MCF 10A (cell line): ENCODE measurements around the gene SPOUT1. TPM values are rescaled to one million over a fixed set of nuclear protein-coding genes. Genes with fewer than 3 reads are reported as not detected.

ENCODE experiments used
- BruUV-seq: library from RNA; stranded (reverse); fragments of 400-500 nt; replicated peaks from 2 replicates; lab custom pipeline; 2021; lab: Mats Ljungman, UMichigan
- CTCF ChIA-PET: fragments of 300-600 bp; sonication (Branson Sonifier 250); formaldehyde crosslinking; extraction: SDS; loops from one replicate; lab custom pipeline; 2021; ENCODE audit warnings: antibody characterized with exemption, inconsistent platforms; lab: Yijun Ruan, JAX
- POLR2A ChIA-PET: fragments of 300-600, 350-650 bp; sonication (Branson Sonifier 250); formaldehyde crosslinking; extraction: SDS; loops from one replicate; lab custom pipeline; 2020; ENCODE audit warnings: antibody characterized with exemption, inconsistent platforms; lab: Yijun Ruan, JAX
- DNase-seq: peaks from one replicate; pipeline ENCODE4 v3.0.0-alpha.2; 2018; ENCODE audit not compliant: unreplicated experiment
- H3K27ac Mint-ChIP-seq: one replicate; pipeline ENCODE4 v1.8.0; 2022; ENCODE audit warnings: mild to moderate bottlenecking, low read depth, mixed read lengths; ENCODE audit not compliant: unreplicated experiment
- H3K27me3 Mint-ChIP-seq: one replicate; pipeline ENCODE4 v1.8.0; 2022; ENCODE audit warnings: mixed read lengths; ENCODE audit not compliant: insufficient read depth, unreplicated experiment
- H3K36me3 Mint-ChIP-seq: one replicate; pipeline ENCODE4 v1.8.0; 2022; ENCODE audit warnings: mild to moderate bottlenecking, moderate library complexity, mixed read lengths; ENCODE audit not compliant: insufficient read depth, unreplicated experiment
- H3K4me1 Mint-ChIP-seq: one replicate; pipeline ENCODE4 v1.8.0; 2022; ENCODE audit warnings: mixed read lengths; ENCODE audit not compliant: insufficient read depth, unreplicated experiment
- H3K4me3 Mint-ChIP-seq: one replicate; pipeline ENCODE4 v1.8.0; 2022; ENCODE audit warnings: mild to moderate bottlenecking, moderate library complexity, mixed read lengths; ENCODE audit not compliant: unreplicated experiment
- H3K9me3 Mint-ChIP-seq: one replicate; pipeline ENCODE4 v1.8.0; 2022; ENCODE audit warnings: mixed read lengths; ENCODE audit not compliant: unreplicated experiment
- CTCF ChIP-seq: fragments of 200-600 bp; IDR thresholded peaks from one replicate; pipeline ENCODE4 v1.8.0; 2022; ENCODE audit warnings: antibody characterized with exemption, mild to moderate bottlenecking; ENCODE audit not compliant: unreplicated experiment
- intact Hi-C: fragments of 100-400 bp; cut with micrococcal nuclease; formaldehyde crosslinking; loops from 2 replicates; pipeline ENCODE4 v1.14.1; 2022
- total RNA-seq: library from RNA; stranded (reverse); gene quantifications from 2 replicates; pipeline ENCODE4 v1.2.3, GENCODE V29; 2022

The SPOUT1 gene
- total RNA-seq, 1 experiment from 2014 or later = 32.4 TPM

GRCh38 chr9:128841694-128842492, 12.3 kb upstream of the SPOUT1 start:
- H3K4me1 Mint-ChIP-seq = peaks cover 9% of the 10 kb centered on the region
- H3K9me3 Mint-ChIP-seq = no peaks in the 10 kb centered on the region
- intact Hi-C loops = no loop called here
- peaks cover 21% of the 10 kb centered on the region for H3K36me3 Mint-ChIP-seq
- no peak for DNase-seq
- H3K27me3 Mint-ChIP-seq = no peaks in the 10 kb centered on the region
- ChIA-PET POLR2A (interaction anchor here (0.6 to 1.3 kb wide), 2 partner anchors 12 to 290 kb away, joined by 3 to 4 read pairs; no protein-coding TSS in a partner anchor), CTCF (interaction anchor here (0.6 kb wide), 1 partner anchor 36 kb away, joined by 3 read pairs; no protein-coding TSS in a partner anchor)
- no peak overlapping the region for H3K27ac Mint-ChIP-seq
- no TSS peak for BruUV-seq
- TF ChIP-seq CTCF = no peak
- H3K4me3 Mint-ChIP-seq = no peak overlapping the region

- BruUV-seq = no TSS peak
- CTCF ChIA-PET = interaction anchor here (0.6 kb wide), 1 partner anchor 87 kb away, joined by 3 read pairs; no protein-coding TSS in a partner anchor
- H3K9me3 Mint-ChIP-seq = no peaks in the 10 kb centered on the region
- intact Hi-C loops = no loop called here
- DNase-seq = no peak
- H3K4me3 Mint-ChIP-seq = no peak overlapping the region
- H3K27me3 Mint-ChIP-seq = no peaks in the 10 kb centered on the region
- no peak for TF ChIP-seq CTCF
- peaks cover 26% of the 10 kb centered on the region for H3K36me3 Mint-ChIP-seq
- peaks cover 6% of the 10 kb centered on the region for H3K4me1 Mint-ChIP-seq
- POLR2A ChIA-PET = no interaction called here
- H3K27ac Mint-ChIP-seq = no peak overlapping the region
Observed at GRCh38 chr9:128840524-128840923, 10.9 kb upstream of the SPOUT1 start.

GRCh38 chr9:128838338-128838737, 8.7 kb upstream of the SPOUT1 start:
- TF ChIP-seq CTCF = no peak
- peaks cover 35% of the 10 kb centered on the region for H3K36me3 Mint-ChIP-seq
- no peaks in the 10 kb centered on the region for H3K27me3 Mint-ChIP-seq
- intact Hi-C loops = no loop called here
- ChIA-PET POLR2A (interaction anchor here (0.8 to 2.1 kb wide), 2 partner anchors 9 to 14 kb away, joined by 3 to 9 read pairs; partner anchors contain the start of gene SPOUT1), CTCF (interaction anchor here (1.0 kb wide), 1 partner anchor 90 kb away, joined by 5 read pairs; no protein-coding TSS in a partner anchor)
- no peaks in the 10 kb centered on the region for H3K9me3 Mint-ChIP-seq
- DNase-seq = no peak
- H3K27ac Mint-ChIP-seq = no peak overlapping the region
- BruUV-seq = no TSS peak
- no peaks in the 10 kb centered on the region for H3K4me1 Mint-ChIP-seq
- H3K4me3 Mint-ChIP-seq = no peak overlapping the region

- Mint-ChIP-seq H3K4me1 (no peaks in the 10 kb centered on the region), H3K27ac (no peak overlapping the region), H3K4me3 (no peak overlapping the region), H3K27me3 (no peaks in the 10 kb centered on the region), H3K36me3 (peaks cover 31% of the 10 kb centered on the region), H3K9me3 (no peaks in the 10 kb centered on the region)
- intact Hi-C loops = no loop called here
- no peak for TF ChIP-seq CTCF
- CTCF ChIA-PET = no interaction called here
- BruUV-seq = no TSS peak
- POLR2A ChIA-PET = no interaction called here
- DNase-seq = no peak
Observed at GRCh38 chr9:128836509-128837145, 7.0 kb upstream of the SPOUT1 start.
